Neural cell (in vitro differentiated cells): Measurements from ENCODE around the gene LUC7L2.

Experiments
- CTCF ChIP-seq: fragments of 450-650 bp; IDR thresholded peaks from 2 replicates; pipeline ENCODE4 v1.5.1; 2014; ENCODE audit warnings: antibody characterized with exemption, mild to moderate bottlenecking, moderate library complexity; ENCODE audit not compliant: poor library complexity, severe bottlenecking
- EP300 ChIP-seq: fragments of 450-650 bp; conservative IDR thresholded peaks from 2 replicates; pipeline ENCODE4 v1.6.1; 2014; ENCODE audit warnings: antibody characterized with exemption, mild to moderate bottlenecking, moderate library complexity; ENCODE audit not compliant: poor library complexity, severe bottlenecking
- EZH2 ChIP-seq: fragments of 200-600, 300-800 bp; shearing (Covaris generic), sonication (generic); IDR thresholded peaks from 2 replicates; pipeline ENCODE4 v1.6.1; 2014; ENCODE audit warnings: antibody characterized with exemption, low read length, borderline replicate concordance, mild to moderate bottlenecking; ENCODE audit not compliant: insufficient read depth, poor library complexity, severe bottlenecking
- MXI1 ChIP-seq: fragments of 450-650 bp; conservative IDR thresholded peaks from 2 replicates; pipeline ENCODE4 v1.6.1; 2014; ENCODE audit warnings: antibody characterized with exemption, mild to moderate bottlenecking; ENCODE audit not compliant: poor library complexity, severe bottlenecking
- SMC3 ChIP-seq: fragments of 450-650 bp; conservative IDR thresholded peaks from 2 replicates; pipeline ENCODE4 v1.6.1; 2014; ENCODE audit warnings: antibody characterized with exemption, mild to moderate bottlenecking, moderate library complexity; ENCODE audit not compliant: poor library complexity
- TAF1 ChIP-seq: IDR thresholded peaks from 2 replicates; pipeline ENCODE4 v1.6.1; 2012; ENCODE audit warnings: low read depth

- TF ChIP-seq TAF1, result no peak
- TF ChIP-seq CTCF, result no peak
- no peak for TF ChIP-seq SMC3
- TF ChIP-seq EP300, result no peak
- TF ChIP-seq EZH2, result no peak
- TF ChIP-seq MXI1, result no peak
These were observed 68.1 kb downstream of the LUC7L2 start for GRCh38 chr7:139427788-139428187.
